Adrenal gland (tissue), 5 donors: ENCODE results near the gene NUTF2.

Experiments used
- CTCF ChIP-seq, 6 experiments: fragments of 450-650 bp in 4 of 6; fragments of 200-600 bp in 2 of 6; sonication (generic) in 1 of 6; IDR thresholded peaks; 1 replicate in 5 of 6; 2 replicates in 1 of 6; pipeline versions ENCODE4 v1.5.1 to v1.8.0; 2016 to 2021; ENCODE audit warnings: antibody characterized with exemption in 6 of 6, mild to moderate bottlenecking in 2 of 6, moderate library complexity in 1 of 6
- POLR2A ChIP-seq, 2 donors: fragments of 450-650 bp; IDR thresholded peaks; one replicate each; pipeline ENCODE4 v1.6.1; 2017; ENCODE audit warnings: antibody characterized with exemption in 2 of 2, mild to moderate bottlenecking in 2 of 2, moderate library complexity in 1 of 2
- donor health status: DM: no; HTN: no; CAD: no.

DNA sequence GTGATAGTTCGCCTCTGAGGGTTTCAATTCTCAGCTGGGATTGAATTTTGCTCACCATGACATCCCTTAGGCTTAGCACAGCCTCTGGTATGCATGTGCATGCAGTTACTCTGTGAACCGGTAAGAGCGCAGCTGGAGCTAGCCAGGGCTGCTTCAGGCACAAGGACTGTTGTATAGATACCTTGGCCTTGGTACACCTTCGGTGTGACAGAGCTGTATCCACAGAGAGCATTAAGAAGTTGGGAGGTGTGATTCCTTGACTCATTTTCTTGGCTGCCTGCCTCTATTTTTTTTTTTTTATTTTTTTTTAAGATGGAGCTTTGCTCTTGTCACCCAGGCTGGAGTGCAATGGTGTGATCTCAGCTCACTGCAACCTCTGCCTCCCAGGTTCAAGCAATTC lies 2.2 kb upstream of the NUTF2 start:
- TF ChIP-seq CTCF (IDR thresholded peaks at IDR 0.05) (peak in 1 of 6 experiments; percentile 16), POLR2A (IDR thresholded peaks at IDR 0.05) (no peak)
